Epithelial cell of prostate (primary cell): ENCODE measurements around the gene RNF208.
"Not testable (repeated sequence)": the region's sequence is repeated elsewhere in the genome, so short reads cannot be mapped to it uniquely, and the experiment has no call there.

Experiments
- DNase-seq: peaks from one replicate; pipeline ENCODE4 v3.0.0-alpha.2; 2011; ENCODE audit warnings: low read depth, low spot score
- H3K27ac ChIP-seq: fragments of 450-650 bp; 2 replicates; pipeline ENCODE4 v1.5.1; 2017; ENCODE audit warnings: mild to moderate bottlenecking

Gene RNF208

DNA sequence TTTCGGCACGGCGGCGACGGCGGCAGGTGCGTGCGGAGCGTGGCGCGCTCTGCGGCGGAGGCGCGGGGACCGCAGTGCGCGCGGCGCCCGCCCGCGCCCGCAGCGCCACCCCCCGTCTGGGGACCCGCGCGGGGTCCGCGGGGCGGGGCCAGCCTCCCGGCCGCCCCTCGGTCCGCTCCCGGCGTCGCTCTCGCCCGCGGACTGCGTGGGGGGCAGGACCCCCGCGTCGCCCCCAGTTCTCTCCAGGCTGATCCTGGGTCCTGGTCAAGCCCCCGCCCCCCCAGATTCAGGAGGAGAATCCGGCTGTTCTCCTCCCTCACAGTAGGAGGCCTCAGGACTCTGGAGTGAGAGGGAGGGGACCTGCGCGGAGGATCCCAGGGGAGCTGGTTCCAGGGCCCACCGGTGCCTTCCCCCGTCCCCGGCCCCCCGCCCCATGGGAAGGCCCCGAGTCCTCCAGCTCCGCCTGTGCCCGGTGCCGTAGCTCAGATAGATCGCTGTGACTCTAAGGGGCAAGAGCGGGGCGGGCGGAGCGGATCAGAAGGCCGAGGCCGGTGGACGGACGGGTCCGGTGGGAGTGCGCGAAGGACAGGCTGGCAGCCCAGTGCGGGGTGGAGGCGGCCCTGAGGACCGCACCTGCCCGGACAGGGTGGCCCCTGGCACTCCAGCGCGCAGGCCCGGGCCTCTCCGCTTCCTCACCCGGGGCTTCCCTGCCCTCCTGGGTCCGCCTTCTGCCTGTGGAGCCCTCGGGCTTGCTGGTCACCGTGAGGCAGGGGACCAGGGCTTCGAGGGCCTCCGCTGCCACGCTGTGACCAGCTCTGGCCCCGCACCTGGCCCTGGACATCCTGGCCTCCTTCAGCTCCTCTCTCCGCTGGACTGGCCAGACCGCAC, at the start of gene RNF208:
Gene RNF208, minus strand, starts transcription at position 51 of the 888 bp plus-strand sequence. CDS start 1,028 bp downstream, outside the sequence.
- no peak for DNase-seq
- peak within 1 kb of the TSS; percentile 94 for H3K27ac ChIP-seq

- H3K27ac ChIP-seq = no peak overlapping the region
- DNase-seq = no peak
Observed at GRCh38 chr9:137271696-137272076, 49.6 kb upstream of the RNF208 start.

GRCh38 chr9:137270929-137271695, 49.1 kb upstream of the RNF208 start:
- DNase-seq = no peak

DNA sequence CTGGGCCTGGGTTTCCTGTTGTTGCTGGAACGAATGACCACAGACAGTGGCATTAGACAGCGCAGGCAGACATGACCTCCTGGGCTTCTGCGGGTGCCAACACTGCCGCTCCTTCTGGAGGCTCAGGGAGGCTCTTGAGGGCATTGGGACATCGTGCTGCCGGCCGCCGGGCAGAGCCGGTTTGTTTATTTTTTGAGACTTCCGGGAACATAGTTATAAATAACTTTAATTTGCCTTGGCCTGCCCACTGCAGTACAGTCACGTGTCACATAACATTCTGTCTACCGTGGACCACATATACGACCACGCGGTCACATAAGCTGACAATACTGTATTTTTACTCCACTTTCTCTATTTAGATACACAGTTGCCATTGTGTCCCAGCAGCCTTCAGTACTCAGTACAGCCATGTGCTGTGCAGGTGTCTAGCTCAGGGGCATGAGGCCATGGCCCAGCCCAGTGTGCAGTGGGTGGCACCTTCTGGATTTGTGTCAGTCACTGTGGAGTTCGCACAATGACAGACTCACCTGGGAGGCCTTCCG, 47.3 kb upstream of the RNF208 start:
- H3K27ac ChIP-seq = no peak overlapping the region
- no peak for DNase-seq

More at GRCh38 chr9:137270929-137271695, 49.1 kb upstream of the RNF208 start:
- no peak overlapping the region for H3K27ac ChIP-seq

GRCh38 chr9:137268538-137269201, 46.6 kb upstream of the RNF208 start:
- no peak overlapping the region for H3K27ac ChIP-seq
- no peak for DNase-seq

- no peak overlapping the region for H3K27ac ChIP-seq
- no peak for DNase-seq
Observed at GRCh38 chr9:137267933-137268355, 45.9 kb upstream of the RNF208 start.

GRCh38 chr9:137266585-137267453, 44.8 kb upstream of the RNF208 start:
- no peak overlapping the region for H3K27ac ChIP-seq
- no peak for DNase-seq

DNA sequence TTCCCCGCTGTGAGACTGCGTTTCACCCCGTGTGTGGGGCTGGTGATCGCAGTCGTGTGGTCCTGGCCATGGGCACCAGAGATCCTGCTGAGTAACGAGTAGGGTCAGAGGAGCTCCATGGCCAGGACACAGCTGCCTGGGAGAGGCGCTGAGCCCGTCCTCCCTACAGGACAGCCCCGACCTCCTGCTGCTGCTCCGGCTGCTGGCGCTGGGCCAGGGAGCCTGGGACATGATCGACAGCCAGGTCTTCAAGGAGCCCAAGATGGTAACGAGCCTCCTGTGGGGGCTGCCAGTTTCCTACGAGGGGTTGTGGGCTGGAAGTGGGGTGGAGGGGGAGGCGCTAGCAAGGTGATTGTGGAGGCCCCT, 44.1 kb upstream of the RNF208 start:
- no peak for DNase-seq
- no peak overlapping the region for H3K27ac ChIP-seq

DNA sequence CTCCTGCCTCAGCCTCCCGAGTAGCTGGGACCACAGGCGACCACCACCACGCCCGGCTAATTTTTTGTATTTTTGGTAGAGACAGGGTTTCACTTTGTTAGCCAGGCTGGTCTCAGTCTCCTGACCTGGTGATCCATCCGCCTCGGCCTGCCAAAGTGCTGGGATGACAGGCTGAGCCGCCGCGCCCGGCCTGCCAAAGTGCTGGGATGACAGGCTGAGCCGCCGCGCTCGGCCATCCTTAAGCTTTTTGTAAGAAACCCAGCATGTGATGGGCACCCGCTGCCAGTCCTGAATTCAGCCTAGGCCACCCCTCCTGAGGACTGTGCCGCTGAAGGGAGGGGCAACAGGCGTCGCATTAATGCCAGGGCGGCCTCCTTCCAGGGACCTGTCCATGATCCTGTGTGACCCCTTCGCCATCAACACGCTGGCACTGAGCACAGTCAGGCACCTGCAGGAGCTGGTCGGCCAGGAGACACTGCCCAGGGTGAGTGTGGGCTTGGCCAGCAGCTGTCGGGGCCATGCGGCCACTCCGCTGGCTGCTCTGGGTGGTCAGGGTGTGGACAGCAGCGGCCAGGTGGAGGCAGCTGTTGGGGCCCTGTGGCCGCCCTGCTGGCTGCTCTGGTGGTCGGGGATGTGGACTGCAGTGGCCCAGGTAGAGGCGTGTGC, 43.6 kb upstream of the RNF208 start:
- DNase-seq = no peak
- no peak overlapping the region for H3K27ac ChIP-seq

GRCh38 chr9:137264067-137264466, 42.0 kb upstream of the RNF208 start:
- no peak overlapping the region for H3K27ac ChIP-seq
- no peak for DNase-seq

GRCh38 chr9:137263506-137263905, 41.5 kb upstream of the RNF208 start:
- no peak for DNase-seq
- H3K27ac ChIP-seq = no peak overlapping the region

GRCh38 chr9:137262909-137263285, 40.9 kb upstream of the RNF208 start:
- no peak overlapping the region for H3K27ac ChIP-seq

DNA sequence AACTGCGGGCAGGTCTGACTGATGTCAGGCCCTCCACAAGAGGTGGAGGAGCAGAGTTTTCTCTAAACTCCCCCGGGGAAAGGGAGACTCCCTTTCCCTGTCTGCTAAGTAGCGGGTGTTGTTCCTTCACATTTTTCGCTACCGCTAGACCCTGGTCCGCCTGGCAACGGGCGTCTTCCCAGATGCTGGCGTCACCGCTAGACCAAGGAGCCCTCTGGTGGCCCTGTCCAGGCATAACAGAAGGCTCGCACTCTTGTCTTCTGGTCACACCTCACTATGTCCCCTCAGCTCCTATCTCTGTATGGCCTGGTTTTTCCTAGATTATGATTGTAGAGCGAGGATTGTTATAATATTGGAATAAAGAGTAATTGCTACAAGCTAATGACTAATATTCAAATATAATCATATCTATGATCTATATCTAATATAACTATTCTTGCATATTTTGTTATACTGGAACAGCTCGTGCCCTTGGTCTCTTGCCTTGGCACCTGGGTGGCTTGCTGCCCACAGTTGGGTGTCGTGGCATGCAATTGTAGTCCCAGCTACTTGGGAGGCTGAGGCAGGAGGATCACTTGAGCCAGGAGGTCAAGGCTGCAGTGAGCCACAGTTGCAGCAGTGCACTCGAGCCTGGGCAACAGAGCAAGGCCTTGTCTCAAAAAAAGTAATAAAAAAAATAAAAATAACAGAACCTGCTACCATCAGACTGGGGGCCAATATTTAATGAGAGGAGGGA, 40.3 kb upstream of the RNF208 start:
- not testable (repeated sequence) for H3K27ac ChIP-seq, DNase-seq

More at GRCh38 chr9:137262909-137263285, 40.9 kb upstream of the RNF208 start:
- DNase-seq = no peak

DNA sequence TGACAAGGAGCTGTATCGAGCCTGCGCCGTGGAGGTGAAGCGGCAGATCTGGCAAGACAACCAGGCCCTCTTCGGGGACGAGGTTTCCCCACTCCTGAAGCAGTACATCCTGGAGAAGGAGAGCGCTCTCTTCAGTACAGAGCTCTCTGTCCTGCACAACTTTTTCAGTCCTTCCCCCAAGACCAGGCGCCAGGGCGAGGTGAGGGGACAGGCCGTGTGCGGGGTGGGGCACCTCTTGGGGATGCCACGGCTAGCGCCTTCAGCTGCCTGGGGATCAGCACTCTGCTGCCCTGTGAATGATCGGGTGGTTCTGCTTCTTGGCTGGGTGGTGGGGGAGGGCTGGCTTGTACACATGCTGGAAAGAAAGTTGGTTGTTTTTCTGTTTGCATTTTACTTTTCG, 34.8 kb upstream of the RNF208 start:
- no peak for DNase-seq
- no peak overlapping the region for H3K27ac ChIP-seq

- H3K27ac ChIP-seq = no peak overlapping the region
- DNase-seq = no peak
Observed at GRCh38 chr9:137256362-137256761, 34.3 kb upstream of the RNF208 start.

DNA sequence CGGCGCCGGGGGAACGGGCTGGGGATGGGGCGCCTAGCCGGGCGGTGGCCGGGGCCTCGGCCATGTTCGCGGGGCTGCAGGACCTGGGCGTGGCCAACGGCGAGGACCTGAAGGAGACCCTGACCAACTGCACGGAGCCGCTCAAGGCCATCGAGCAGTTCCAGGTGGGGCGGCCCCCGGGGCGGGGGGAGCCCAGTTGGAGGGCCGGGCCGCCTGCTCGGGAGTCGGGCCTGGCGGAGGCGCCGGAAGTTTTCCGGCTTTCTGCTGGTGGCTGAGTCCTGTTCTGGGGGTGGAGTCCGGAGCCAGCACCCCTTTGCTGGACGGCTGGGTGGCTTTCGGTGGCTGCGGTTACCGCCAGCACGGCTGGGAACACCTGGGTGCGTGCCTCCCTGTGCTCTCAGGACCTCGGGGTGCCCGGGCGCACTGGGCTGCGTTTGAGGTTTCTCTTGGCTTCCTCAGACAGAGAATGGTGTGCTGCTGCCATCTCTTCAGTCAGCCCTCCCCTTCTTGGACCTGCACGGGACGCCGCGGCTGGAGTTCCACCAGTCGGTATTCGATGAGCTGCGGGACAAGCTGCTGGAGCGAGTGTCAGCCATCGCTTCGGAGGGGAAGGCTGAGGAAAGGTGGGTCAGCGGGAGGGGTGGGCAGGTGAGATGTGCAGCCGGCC, 33.5 kb upstream of the RNF208 start:
- peak overlapping the region; percentile 53 for H3K27ac ChIP-seq
- DNase-seq = no peak

GRCh38 chr9:137254624-137255447, 32.8 kb upstream of the RNF208 start, which contains the start of gene NELFB:
Gene NELFB (plus strand): TSS chr9:137255327.
- peak within 1 kb of the TSS; percentile 53 for H3K27ac ChIP-seq
- no peak for DNase-seq
